SK-N-MC (cell line): ENCODE results near the gene MAD2L1BP.

Source experiments
- EZH2 ChIP-seq: fragments of 200-600 bp; sonication (generic); IDR thresholded peaks from one replicate; pipeline ENCODE4 v1.6.1; 2017; ENCODE audit warnings: antibody characterized with exemption
- POLR2AphosphoS5 ChIP-seq: IDR thresholded peaks from 2 replicates; pipeline ENCODE4 v1.6.1; 2012; ENCODE audit warnings: mild to moderate bottlenecking, low read depth, low read length, borderline replicate concordance

- TF ChIP-seq POLR2AphosphoS5 (no peak), EZH2 (no peak)
Observed at GRCh38 chr6:43670623-43670986, 35.0 kb downstream of the MAD2L1BP start.
